ENCODE measurements around the gene PROK1.

The PROK1 gene

GRCh38 chr1:110490791-110491451 lies 40.0 kb downstream of the PROK1 start:
- DNase-seq, result no peak

GRCh38 chr1:110492573-110492972 lies 41.6 kb downstream of the PROK1 start:
- no peak for DNase-seq

GRCh38 chr1:110493059-110493699 lies 42.2 kb downstream of the PROK1 start:
- no peak for DNase-seq

GRCh38 chr1:110494036-110494435 lies 43.1 kb downstream of the PROK1 start:
- no peak for DNase-seq

GRCh38 chr1:110494522-110495406 lies 43.8 kb downstream of the PROK1 start:
- DNase-seq, result no peak

GRCh38 chr1:110495926-110496600 lies 45.1 kb downstream of the PROK1 start:
- DNase-seq, result peak; percentile 92

- no peak for DNase-seq
These were observed 47.3 kb downstream of the PROK1 start for GRCh38 chr1:110498270-110498669.

- DNase-seq, result no peak
These were observed 50.7 kb downstream of the PROK1 start for GRCh38 chr1:110501488-110502132.

GRCh38 chr1:110502402-110503151 lies 51.6 kb downstream of the PROK1 start:
- no peak for DNase-seq

GRCh38 chr1:110503471-110503870 lies 52.5 kb downstream of the PROK1 start:
- DNase-seq, result no peak

GRCh38 chr1:110504226-110504625 lies 53.3 kb downstream of the PROK1 start:
- DNase-seq, result no peak

- DNase-seq, result no peak
These were observed 54.6 kb downstream of the PROK1 start for GRCh38 chr1:110505596-110505995.

GRCh38 chr1:110506541-110506940 lies 55.6 kb downstream of the PROK1 start:
- no peak for DNase-seq
